Measurements from ENCODE around the gene MGME1. TPM values are rescaled to one million over a fixed set of nuclear protein-coding genes. Genes with fewer than 3 reads are reported as not detected.

Gene MGME1
- total RNA-seq, 1 donor from 2014 or later, result 20.3 TPM

- Mint-ChIP-seq H3K4me1 (ENCODE audit: low read depth) (peaks cover 14% of the 10 kb centered on the region), H3K4me3 (ENCODE audit: low read depth) (no peak overlapping the region), H3K27ac (peak overlapping the region; percentile 75), H3K27me3 (no peaks in the 10 kb centered on the region), H3K36me3 (ENCODE audit: insufficient read depth) (peaks cover 19% of the 10 kb centered on the region), H3K9me3 (ENCODE audit: low read depth) (no peaks in the 10 kb centered on the region)
- DNase-seq (ENCODE audit: low spot score, unreplicated experiment), result no peak
- TF ChIP-seq, protein P1, sequence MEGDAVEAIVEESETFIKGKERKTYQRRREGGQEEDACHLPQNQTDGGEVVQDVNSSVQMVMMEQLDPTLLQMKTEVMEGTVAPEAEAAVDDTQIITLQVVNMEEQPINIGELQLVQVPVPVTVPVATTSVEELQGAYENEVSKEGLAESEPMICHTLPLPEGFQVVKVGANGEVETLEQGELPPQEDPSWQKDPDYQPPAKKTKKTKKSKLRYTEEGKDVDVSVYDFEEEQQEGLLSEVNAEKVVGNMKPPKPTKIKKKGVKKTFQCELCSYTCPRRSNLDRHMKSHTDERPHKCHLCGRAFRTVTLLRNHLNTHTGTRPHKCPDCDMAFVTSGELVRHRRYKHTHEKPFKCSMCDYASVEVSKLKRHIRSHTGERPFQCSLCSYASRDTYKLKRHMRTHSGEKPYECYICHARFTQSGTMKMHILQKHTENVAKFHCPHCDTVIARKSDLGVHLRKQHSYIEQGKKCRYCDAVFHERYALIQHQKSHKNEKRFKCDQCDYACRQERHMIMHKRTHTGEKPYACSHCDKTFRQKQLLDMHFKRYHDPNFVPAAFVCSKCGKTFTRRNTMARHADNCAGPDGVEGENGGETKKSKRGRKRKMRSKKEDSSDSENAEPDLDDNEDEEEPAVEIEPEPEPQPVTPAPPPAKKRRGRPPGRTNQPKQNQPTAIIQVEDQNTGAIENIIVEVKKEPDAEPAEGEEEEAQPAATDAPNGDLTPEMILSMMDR (IDR thresholded peaks at IDR 0.05; ENCODE audit: unreplicated experiment), result no peak
Measured at GRCh38 chr20:17940224-17940971, 28.4 kb upstream of the MGME1 start.

GRCh38 chr20:17941087-17941825 lies 27.6 kb upstream of the MGME1 start:
- no peak for DNase-seq (ENCODE audit: low spot score, unreplicated experiment)
- Mint-ChIP-seq H3K27ac (no peak overlapping the region), H3K27me3 (no peaks in the 10 kb centered on the region), H3K36me3 (ENCODE audit: insufficient read depth) (peaks cover 22% of the 10 kb centered on the region), H3K4me1 (ENCODE audit: low read depth) (peaks cover 14% of the 10 kb centered on the region), H3K4me3 (ENCODE audit: low read depth) (no peak overlapping the region), H3K9me3 (ENCODE audit: low read depth) (no peaks in the 10 kb centered on the region)
- TF ChIP-seq, protein P1 (IDR thresholded peaks at IDR 0.05; ENCODE audit: unreplicated experiment), result no peak

GRCh38 chr20:17941826-17942196 lies 27.0 kb upstream of the MGME1 start:
- H3K36me3 Mint-ChIP-seq (ENCODE audit: insufficient read depth), result peaks cover 27% of the 10 kb centered on the region
- H3K4me3 Mint-ChIP-seq (ENCODE audit: low read depth), result no peak overlapping the region
- TF ChIP-seq, protein P1 (IDR thresholded peaks at IDR 0.05; ENCODE audit: unreplicated experiment), result no peak
- H3K27me3 Mint-ChIP-seq, result no peaks in the 10 kb centered on the region
- peaks cover 11% of the 10 kb centered on the region for H3K4me1 Mint-ChIP-seq (ENCODE audit: low read depth)
- no peak overlapping the region for H3K27ac Mint-ChIP-seq
- no peak for DNase-seq (ENCODE audit: low spot score, unreplicated experiment)
- H3K9me3 Mint-ChIP-seq (ENCODE audit: low read depth), result no peaks in the 10 kb centered on the region

DNA sequence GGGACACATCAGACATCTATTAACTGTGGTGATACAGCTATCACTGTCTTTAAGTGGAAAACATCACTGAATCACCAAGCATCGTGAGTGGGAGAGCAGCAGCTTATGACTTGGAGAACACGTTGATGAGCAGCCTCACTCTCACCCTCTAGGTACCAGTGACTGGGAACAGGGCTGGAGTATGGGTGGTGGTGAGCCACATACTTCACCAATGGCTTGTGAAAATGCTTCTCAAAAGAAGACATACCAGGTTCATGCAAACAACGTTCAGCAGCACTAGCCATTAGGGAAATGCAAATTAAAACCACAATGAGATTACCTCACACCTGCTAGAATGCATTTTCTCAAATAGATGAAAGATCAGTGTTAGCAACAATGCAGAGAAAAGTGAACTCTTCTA lies 25.5 kb upstream of the MGME1 start:
- H3K4me3 Mint-ChIP-seq (ENCODE audit: low read depth), result no peak overlapping the region
- peaks cover 5% of the 10 kb centered on the region for H3K4me1 Mint-ChIP-seq (ENCODE audit: low read depth)
- no peaks in the 10 kb centered on the region for H3K9me3 Mint-ChIP-seq (ENCODE audit: low read depth)
- TF ChIP-seq, protein P1 (IDR thresholded peaks at IDR 0.05; ENCODE audit: unreplicated experiment), result no peak
- H3K36me3 Mint-ChIP-seq (ENCODE audit: insufficient read depth), result peaks cover 38% of the 10 kb centered on the region
- H3K27ac Mint-ChIP-seq, result no peak overlapping the region
- no peaks in the 10 kb centered on the region for H3K27me3 Mint-ChIP-seq
- no peak for DNase-seq (ENCODE audit: low spot score, unreplicated experiment)

DNA sequence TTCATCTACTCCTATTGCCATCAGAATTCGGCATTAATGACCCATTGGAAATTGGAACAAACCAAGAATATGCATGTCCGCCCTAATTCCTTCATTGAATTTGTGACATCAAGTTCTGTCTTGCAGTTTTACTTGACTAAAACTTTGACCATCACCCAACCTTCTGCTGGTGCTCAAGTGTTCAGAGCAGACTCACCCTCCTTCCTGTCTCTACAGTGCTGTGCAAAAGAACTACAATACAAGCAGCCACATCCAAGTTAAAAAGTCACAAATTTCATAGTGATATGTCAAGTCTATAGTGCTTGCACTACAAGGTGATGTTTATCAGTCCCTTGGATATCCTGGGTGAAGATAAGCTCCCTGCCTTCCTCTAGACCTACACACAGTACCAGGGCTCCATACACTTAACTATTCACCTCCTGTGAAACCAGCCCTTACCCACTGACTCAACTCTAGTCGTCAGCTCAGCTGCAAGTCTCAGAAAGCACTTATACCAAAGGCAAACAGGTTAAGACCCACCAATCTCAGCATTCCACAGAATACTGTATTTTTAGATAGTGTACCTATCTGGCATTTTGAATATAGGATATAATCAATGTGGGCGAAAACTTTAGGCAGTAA lies 23.9 kb upstream of the MGME1 start:
- no peaks in the 10 kb centered on the region for H3K9me3 Mint-ChIP-seq (ENCODE audit: low read depth)
- H3K4me3 Mint-ChIP-seq (ENCODE audit: low read depth), result no peak overlapping the region
- peaks cover 46% of the 10 kb centered on the region for H3K36me3 Mint-ChIP-seq (ENCODE audit: insufficient read depth)

More for the DNA sequence above, 23.9 kb upstream of the MGME1 start:
- TF ChIP-seq, protein P1 (IDR thresholded peaks at IDR 0.05; ENCODE audit: unreplicated experiment), result no peak
- DNase-seq (ENCODE audit: low spot score, unreplicated experiment), result no peak
- Mint-ChIP-seq H3K27me3 (no peaks in the 10 kb centered on the region), H3K4me1 (ENCODE audit: low read depth) (no peaks in the 10 kb centered on the region), H3K27ac (peak overlapping the region; percentile 49)

All from progenitor cell of endocrine pancreas (in vitro differentiated cells).